HEK293 (cell line): ENCODE results near the gene IQGAP3.
A peak's percentile ranks its signal among the peaks of the same experiment; 100 is the strongest.

Experiments
- CTCF ChIP-seq: fragments of 450-650 bp; formaldehyde crosslinking; IDR thresholded peaks from 2 replicates; pipeline ENCODE4 v1.5.1; 2016; ENCODE audit warnings: missing biosample characterization, missing genetic modification characterization
- EGR2 ChIP-seq: fragments of 450-650 bp; formaldehyde crosslinking; IDR thresholded peaks from 2 replicates; pipeline ENCODE4 v1.5.1; 2016; ENCODE audit warnings: low read depth, missing biosample characterization, missing genetic modification characterization
- KLF10 ChIP-seq: fragments of 450-650 bp; IDR thresholded peaks from 2 replicates; pipeline ENCODE4 v1.5.1; 2018; ENCODE audit warnings: missing biosample characterization, mild to moderate bottlenecking, missing genetic modification characterization
- KLF17 ChIP-seq: fragments of 450-650 bp; formaldehyde crosslinking; IDR thresholded peaks from 2 replicates; pipeline ENCODE4 v1.5.1; 2016; ENCODE audit warnings: missing biosample characterization, missing genetic modification characterization
- KLF7 ChIP-seq: fragments of 450-650 bp; formaldehyde crosslinking; IDR thresholded peaks from 2 replicates; pipeline ENCODE4 v1.5.1; 2016; ENCODE audit warnings: missing biosample characterization, missing genetic modification characterization, borderline replicate concordance
- OSR2 ChIP-seq: fragments of 450-650 bp; formaldehyde crosslinking; IDR thresholded peaks from 2 replicates; pipeline ENCODE4 v1.5.1; 2016; ENCODE audit warnings: missing biosample characterization, missing genetic modification characterization
- RBAK ChIP-seq: fragments of 450-650 bp; formaldehyde crosslinking; IDR thresholded peaks from 2 replicates; pipeline ENCODE4 v1.5.1; 2016; ENCODE audit warnings: missing biosample characterization, missing genetic modification characterization
- SP3 ChIP-seq: fragments of 450-650 bp; formaldehyde crosslinking; IDR thresholded peaks from 2 replicates; pipeline ENCODE4 v1.5.1; 2016; ENCODE audit warnings: missing biosample characterization, missing genetic modification characterization
- TRIM28 ChIP-seq: IDR thresholded peaks from 2 replicates; pipeline ENCODE4 v1.6.1; 2011; ENCODE audit warnings: low read length, control low read depth, borderline replicate concordance
- ZBTB20 ChIP-seq: fragments of 450-650 bp; formaldehyde crosslinking; IDR thresholded peaks from 2 replicates; pipeline ENCODE4 v1.5.1; 2016; ENCODE audit warnings: missing biosample characterization, missing genetic modification characterization
- ZBTB48 ChIP-seq: fragments of 450-650 bp; formaldehyde crosslinking; IDR thresholded peaks from 2 replicates; pipeline ENCODE4 v1.5.1; 2016; ENCODE audit warnings: missing biosample characterization, missing genetic modification characterization
- ZBTB7A ChIP-seq: fragments of 450-650 bp; formaldehyde crosslinking; IDR thresholded peaks from 2 replicates; pipeline ENCODE4 v1.5.1; 2016; ENCODE audit warnings: low read depth, missing biosample characterization, missing genetic modification characterization
- ZFP37 ChIP-seq: fragments of 450-650 bp; formaldehyde crosslinking; IDR thresholded peaks from 2 replicates; pipeline ENCODE4 v1.5.1; 2016; ENCODE audit warnings: missing biosample characterization, missing genetic modification characterization
- ZIC2 ChIP-seq: fragments of 450-650 bp; formaldehyde crosslinking; IDR thresholded peaks from 2 replicates; pipeline ENCODE4 v1.5.1; 2016; ENCODE audit warnings: missing biosample characterization, missing genetic modification characterization
- ZNF10 ChIP-seq: fragments of 450-650 bp; formaldehyde crosslinking; IDR thresholded peaks from 2 replicates; pipeline ENCODE4 v1.5.1; 2017; ENCODE audit warnings: missing biosample characterization, missing genetic modification characterization
- ZNF140 ChIP-seq: fragments of 450-650 bp; formaldehyde crosslinking; IDR thresholded peaks from 2 replicates; pipeline ENCODE4 v1.5.1; 2016; ENCODE audit warnings: missing biosample characterization, missing genetic modification characterization
- ZNF19 ChIP-seq: fragments of 450-650 bp; formaldehyde crosslinking; IDR thresholded peaks from 2 replicates; pipeline ENCODE4; 2016; ENCODE audit warnings: missing biosample characterization, missing genetic modification characterization, low read depth
- ZNF239 ChIP-seq: fragments of 450-650 bp; formaldehyde crosslinking; IDR thresholded peaks from 2 replicates; pipeline ENCODE4 v1.5.1; 2016; ENCODE audit warnings: missing biosample characterization, missing genetic modification characterization
- ZNF341 ChIP-seq: fragments of 450-650 bp; formaldehyde crosslinking; IDR thresholded peaks from 2 replicates; pipeline ENCODE4; 2016; ENCODE audit warnings: low read depth, missing biosample characterization, missing genetic modification characterization
- ZNF394 ChIP-seq: fragments of 450-650 bp; formaldehyde crosslinking; IDR thresholded peaks from 2 replicates; pipeline ENCODE4 v1.5.1; 2016; ENCODE audit warnings: missing biosample characterization, missing genetic modification characterization, mild to moderate bottlenecking, moderate library complexity, borderline replicate concordance
- ZNF416 ChIP-seq: fragments of 450-650 bp; formaldehyde crosslinking; IDR thresholded peaks from 2 replicates; pipeline ENCODE4 v1.5.1; 2016; ENCODE audit warnings: missing biosample characterization, missing genetic modification characterization
- ZNF561 ChIP-seq: fragments of 450-650 bp; IDR thresholded peaks from 2 replicates; pipeline ENCODE4 v1.5.1; 2018; ENCODE audit warnings: missing biosample characterization, missing genetic modification characterization, borderline replicate concordance
- ZNF600 ChIP-seq: fragments of 450-650 bp; formaldehyde crosslinking; IDR thresholded peaks from 2 replicates; pipeline ENCODE4 v1.5.1; 2016; ENCODE audit warnings: missing biosample characterization, missing genetic modification characterization
- ZNF626 ChIP-seq: fragments of 450-650 bp; sonication (Bioruptor Pico); formaldehyde crosslinking; IDR thresholded peaks from 2 replicates; pipeline ENCODE4 v1.5.1; 2018; ENCODE audit warnings: missing biosample characterization, missing genetic modification characterization, inconsistent platforms
- ZNF777 ChIP-seq: fragments of 450-650 bp; formaldehyde crosslinking; IDR thresholded peaks from 2 replicates; pipeline ENCODE4 v1.5.1; 2017; ENCODE audit warnings: missing biosample characterization, missing genetic modification characterization, borderline replicate concordance
- ZSCAN30 ChIP-seq: fragments of 450-650 bp; IDR thresholded peaks from 2 replicates; pipeline ENCODE4 v1.5.1; 2018; ENCODE audit warnings: missing biosample characterization, mild to moderate bottlenecking, missing genetic modification characterization, moderate library complexity
- TF ChIP-seq, protein P1 (sequence below): fragments of 450-650 bp; formaldehyde crosslinking; IDR thresholded peaks from 2 replicates; pipeline ENCODE4 v1.5.1; 2017; ENCODE audit warnings: missing biosample characterization, missing genetic modification characterization
- TF ChIP-seq, protein P2 (sequence below): fragments of 450-650 bp; formaldehyde crosslinking; IDR thresholded peaks from 2 replicates; pipeline ENCODE4 v1.5.1; 2016; ENCODE audit warnings: missing biosample characterization, missing genetic modification characterization
- TF ChIP-seq, protein P3 (sequence below): fragments of 450-650 bp; formaldehyde crosslinking; IDR thresholded peaks from 2 replicates; pipeline ENCODE4 v1.5.1; 2016; ENCODE audit warnings: missing biosample characterization, missing genetic modification characterization, low read depth

The IQGAP3 gene

DNA sequence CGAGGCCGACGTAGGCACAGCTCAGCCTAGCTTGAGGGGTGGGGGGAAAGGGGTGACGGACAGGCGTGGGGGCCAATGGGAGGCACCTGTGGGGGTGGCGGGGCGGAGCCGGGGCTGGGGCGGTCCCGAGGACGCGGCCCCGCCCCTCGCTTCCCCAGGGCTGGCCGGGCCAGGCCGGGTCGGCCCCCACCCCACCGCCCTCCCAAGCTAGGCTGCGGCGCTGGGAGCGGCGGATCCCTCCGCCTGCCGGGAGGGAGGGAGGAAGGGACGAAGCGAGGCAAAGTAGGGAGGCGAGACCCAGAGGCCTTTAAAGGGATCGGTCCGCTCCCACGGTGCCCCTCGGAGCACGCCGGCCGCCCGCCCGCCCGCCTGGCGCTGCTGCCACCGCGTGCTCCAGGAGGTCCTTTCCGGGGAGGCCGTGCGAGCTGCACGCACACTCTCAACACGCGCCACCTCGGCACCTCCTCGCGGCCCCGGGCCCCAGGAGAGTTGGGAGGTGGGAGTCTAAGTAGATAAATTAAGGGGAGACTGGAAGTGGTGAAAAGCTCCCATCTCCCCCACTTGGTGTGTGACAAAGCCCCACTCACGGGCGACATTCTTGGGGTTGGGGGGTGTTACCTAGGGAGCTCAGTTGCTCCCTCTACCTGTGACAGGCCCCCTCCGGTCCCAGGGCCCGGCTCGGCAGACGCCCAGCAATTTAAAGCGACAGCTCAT, 71.4 kb downstream of the IQGAP3 start (continued):
- TF ChIP-seq CTCF (tag by site-specific recombination) = peak; percentile 85; the same call in 1 of the 2 replicates
- peak; percentile 96 for TF ChIP-seq ZBTB48 (tag by site-specific recombination)
- peak; percentile 78 for TF ChIP-seq ZNF600
- peak; percentile 12 for TF ChIP-seq EGR2
- TF ChIP-seq TRIM28 = no peak
- TF ChIP-seq ZNF10 (tag by site-specific recombination) = 0 out of 2 replicates have a peak, but pooled peaks have one; percentile 39
- peak; percentile 90 for TF ChIP-seq KLF10 (tag by site-specific recombination)
- TF ChIP-seq, protein P1, sequence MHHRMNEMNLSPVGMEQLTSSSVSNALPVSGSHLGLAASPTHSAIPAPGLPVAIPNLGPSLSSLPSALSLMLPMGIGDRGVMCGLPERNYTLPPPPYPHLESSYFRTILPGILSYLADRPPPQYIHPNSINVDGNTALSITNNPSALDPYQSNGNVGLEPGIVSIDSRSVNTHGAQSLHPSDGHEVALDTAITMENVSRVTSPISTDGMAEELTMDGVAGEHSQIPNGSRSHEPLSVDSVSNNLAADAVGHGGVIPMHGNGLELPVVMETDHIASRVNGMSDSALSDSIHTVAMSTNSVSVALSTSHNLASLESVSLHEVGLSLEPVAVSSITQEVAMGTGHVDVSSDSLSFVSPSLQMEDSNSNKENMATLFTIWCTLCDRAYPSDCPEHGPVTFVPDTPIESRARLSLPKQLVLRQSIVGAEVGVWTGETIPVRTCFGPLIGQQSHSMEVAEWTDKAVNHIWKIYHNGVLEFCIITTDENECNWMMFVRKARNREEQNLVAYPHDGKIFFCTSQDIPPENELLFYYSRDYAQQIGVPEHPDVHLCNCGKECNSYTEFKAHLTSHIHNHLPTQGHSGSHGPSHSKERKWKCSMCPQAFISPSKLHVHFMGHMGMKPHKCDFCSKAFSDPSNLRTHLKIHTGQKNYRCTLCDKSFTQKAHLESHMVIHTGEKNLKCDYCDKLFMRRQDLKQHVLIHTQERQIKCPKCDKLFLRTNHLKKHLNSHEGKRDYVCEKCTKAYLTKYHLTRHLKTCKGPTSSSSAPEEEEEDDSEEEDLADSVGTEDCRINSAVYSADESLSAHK (tag by site-specific recombination) = peak; percentile 37; the same call in 1 of the 2 replicates
- no peak for TF ChIP-seq ZNF416 (tag by site-specific recombination)
- peak; percentile 70; the same call in 1 of the 2 replicates for TF ChIP-seq ZFP37 (tag by site-specific recombination)
- TF ChIP-seq ZNF626 (tag by site-specific recombination) = no peak
- peak; percentile 63 for TF ChIP-seq KLF7 (tag by site-specific recombination)
- TF ChIP-seq ZNF777 (tag by site-specific recombination) = peak; percentile 72; the same call in 1 of the 2 replicates
- peak; percentile 89 for TF ChIP-seq ZNF341 (tag by site-specific recombination)
- no peak for TF ChIP-seq ZNF19 (tag by site-specific recombination)
- no peak for TF ChIP-seq ZNF140 (tag by site-specific recombination)
- TF ChIP-seq ZBTB7A (tag by site-specific recombination) = peak; percentile 91
- TF ChIP-seq ZBTB20 (tag by site-specific recombination) = peak; percentile 97
- peak; percentile 70; the same call in 1 of the 2 replicates for TF ChIP-seq ZNF394 (tag by site-specific recombination)
- peak; percentile 72 for TF ChIP-seq SP3 (tag by site-specific recombination)
- TF ChIP-seq ZNF561 = peak; percentile 92; the same call in 1 of the 2 replicates
- TF ChIP-seq KLF17 (tag by site-specific recombination) = peak; percentile 73; the same call in 1 of the 2 replicates
- no peak for TF ChIP-seq ZNF239 (tag by site-specific recombination)
- TF ChIP-seq, protein P2, sequence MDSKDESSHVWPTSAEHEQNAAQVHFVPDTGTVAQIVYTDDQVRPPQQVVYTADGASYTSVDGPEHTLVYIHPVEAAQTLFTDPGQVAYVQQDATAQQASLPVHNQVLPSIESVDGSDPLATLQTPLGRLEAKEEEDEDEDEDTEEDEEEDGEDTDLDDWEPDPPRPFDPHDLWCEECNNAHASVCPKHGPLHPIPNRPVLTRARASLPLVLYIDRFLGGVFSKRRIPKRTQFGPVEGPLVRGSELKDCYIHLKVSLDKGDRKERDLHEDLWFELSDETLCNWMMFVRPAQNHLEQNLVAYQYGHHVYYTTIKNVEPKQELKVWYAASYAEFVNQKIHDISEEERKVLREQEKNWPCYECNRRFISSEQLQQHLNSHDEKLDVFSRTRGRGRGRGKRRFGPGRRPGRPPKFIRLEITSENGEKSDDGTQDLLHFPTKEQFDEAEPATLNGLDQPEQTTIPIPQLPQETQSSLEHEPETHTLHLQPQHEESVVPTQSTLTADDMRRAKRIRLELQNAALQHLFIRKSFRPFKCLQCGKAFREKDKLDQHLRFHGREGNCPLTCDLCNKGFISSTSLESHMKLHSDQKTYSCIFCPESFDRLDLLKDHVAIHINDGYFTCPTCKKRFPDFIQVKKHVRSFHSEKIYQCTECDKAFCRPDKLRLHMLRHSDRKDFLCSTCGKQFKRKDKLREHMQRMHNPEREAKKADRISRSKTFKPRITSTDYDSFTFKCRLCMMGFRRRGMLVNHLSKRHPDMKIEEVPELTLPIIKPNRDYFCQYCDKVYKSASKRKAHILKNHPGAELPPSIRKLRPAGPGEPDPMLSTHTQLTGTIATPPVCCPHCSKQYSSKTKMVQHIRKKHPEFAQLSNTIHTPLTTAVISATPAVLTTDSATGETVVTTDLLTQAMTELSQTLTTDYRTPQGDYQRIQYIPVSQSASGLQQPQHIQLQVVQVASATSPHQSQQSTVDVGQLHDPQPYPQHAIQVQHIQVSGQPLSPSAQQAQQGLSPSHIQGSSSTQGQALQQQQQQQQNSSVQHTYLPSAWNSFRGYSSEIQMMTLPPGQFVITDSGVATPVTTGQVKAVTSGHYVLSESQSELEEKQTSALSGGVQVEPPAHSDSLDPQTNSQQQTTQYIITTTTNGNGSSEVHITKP (tag by site-specific recombination) = peak; percentile 90
- TF ChIP-seq RBAK = no peak
- TF ChIP-seq ZIC2 = peak; percentile 88
- TF ChIP-seq OSR2 = 0 out of 2 replicates have a peak, but pooled peaks have one; percentile 24
- peak; percentile 83 for TF ChIP-seq ZSCAN30
- TF ChIP-seq, protein P3, sequence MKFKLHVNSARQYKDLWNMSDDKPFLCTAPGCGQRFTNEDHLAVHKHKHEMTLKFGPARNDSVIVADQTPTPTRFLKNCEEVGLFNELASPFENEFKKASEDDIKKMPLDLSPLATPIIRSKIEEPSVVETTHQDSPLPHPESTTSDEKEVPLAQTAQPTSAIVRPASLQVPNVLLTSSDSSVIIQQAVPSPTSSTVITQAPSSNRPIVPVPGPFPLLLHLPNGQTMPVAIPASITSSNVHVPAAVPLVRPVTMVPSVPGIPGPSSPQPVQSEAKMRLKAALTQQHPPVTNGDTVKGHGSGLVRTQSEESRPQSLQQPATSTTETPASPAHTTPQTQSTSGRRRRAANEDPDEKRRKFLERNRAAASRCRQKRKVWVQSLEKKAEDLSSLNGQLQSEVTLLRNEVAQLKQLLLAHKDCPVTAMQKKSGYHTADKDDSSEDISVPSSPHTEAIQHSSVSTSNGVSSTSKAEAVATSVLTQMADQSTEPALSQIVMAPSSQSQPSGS (tag by site-specific recombination) = 0 out of 2 replicates have a peak, but pooled peaks have one; percentile 33
